ENCODE data around the gene LRP3. TPM values are rescaled to one million over a fixed set of nuclear protein-coding genes. Genes with fewer than 3 reads are reported as not detected.
"Not testable (repeated sequence)": the region's sequence is repeated elsewhere in the genome, so short reads cannot be mapped to it uniquely, and the experiment has no call there.

The LRP3 gene
- polyA plus RNA-seq, 3 donors, result 1.4 to 11.9 (median 4.1) TPM

- Histone ChIP-seq H3K79me2 (ENCODE audit: insufficient read depth, low read length) (no peaks in the 10 kb centered on the region), H3K27ac (ENCODE audit: low read depth in 1 of 2, low read length in 2 of 2) (peak overlapping the region in 1 of 2 donors; percentile 70), H3K9me3 (replicated peaks in 1 of 2; ENCODE audit: control insufficient read depth in 1 of 2, insufficient read depth in 1 of 2, low read length in 2 of 2) (no peaks in the 10 kb centered on the region), H2AFZ (ENCODE audit: insufficient read depth, low read depth, low read length, poor library complexity, severe bottlenecking) (no peak overlapping the region), H3K4me1 (ENCODE audit: control insufficient read depth in 1 of 2, insufficient read depth in 2 of 2, low read length in 2 of 2) (peaks cover 45 to 48% of the 10 kb centered on the region in 2 donors), H3K4me3 (replicated peaks in 1 of 3; ENCODE audit: low read depth in 2 of 3, low read length in 3 of 3) (peak overlapping the region in 1 of 3 experiments; percentile 74), H3K4me2 (replicated peaks; ENCODE audit: extremely low read depth, low read length, poor library complexity, severe bottlenecking) (peak overlapping the region; percentile 84), H4K20me1 (ENCODE audit: insufficient read depth, low read length) (no peaks in the 10 kb centered on the region), H3K36me3 (replicated peaks in 1 of 2; ENCODE audit: control insufficient read depth in 1 of 2, insufficient read depth in 2 of 2, low read length in 2 of 2) (no peaks in the 10 kb centered on the region), H3K27me3 (ENCODE audit: control insufficient read depth in 2 of 2, insufficient read depth in 2 of 2, low read length in 2 of 2) (no peaks in the 10 kb centered on the region), H3K9ac (ENCODE audit: insufficient read depth, low read length, poor library complexity, severe bottlenecking) (no peak overlapping the region)
- TF ChIP-seq CTCF (IDR thresholded peaks at IDR 0.05), result no peak
- H3K9me3 Mint-ChIP-seq, result no peaks in the 10 kb centered on the region
- H3K27me3 Mint-ChIP-seq (ENCODE audit: low read depth in 3 of 3), result peaks cover 0 to 3% (median 2%) of the 10 kb centered on the region in 3 donors
- peaks cover 51% of the 10 kb centered on the region for H3K4me1 Mint-ChIP-seq
- intact Hi-C loops (cut with micrococcal nuclease), result loop anchor here in 1 of 2 donors (10.0 kb wide), 1 partner anchor 602 kb away; the partner anchor contains the start of gene PDCD5
- H3K27ac Mint-ChIP-seq, result peak overlapping the region in 4 of 7 donors; percentile 64 to 87 (median 70)
- H3K4me3 Mint-ChIP-seq, result peak overlapping the region; percentile 60 to 80
- WGBS (ENCODE audit: insufficient coverage), result 19% methylated on average over 4 of the region's 8 CpGs
- peak in 1 of 3 donors; percentile 21 for DNase-seq
- H3K36me3 Mint-ChIP-seq, result no peaks in the 10 kb centered on the region
Observed at GRCh38 chr19:33187183-33187540, 7.0 kb upstream of the LRP3 start.

- no peaks in the 10 kb centered on the region for H3K79me2 ChIP-seq (ENCODE audit: insufficient read depth, low read length)
- H3K36me3 ChIP-seq (replicated peaks in 1 of 2; ENCODE audit: control insufficient read depth in 1 of 2, insufficient read depth in 2 of 2, low read length in 2 of 2), result no peaks in the 10 kb centered on the region
- no peak overlapping the region for H3K4me2 ChIP-seq (replicated peaks; ENCODE audit: extremely low read depth, low read length, poor library complexity, severe bottlenecking)
- H3K27ac ChIP-seq (ENCODE audit: low read depth in 1 of 2, low read length in 2 of 2), result no peak overlapping the region
- no peak overlapping the region for H3K4me3 ChIP-seq (replicated peaks in 1 of 3; ENCODE audit: low read depth in 2 of 3, low read length in 3 of 3)
- Mint-ChIP-seq H3K36me3 (no peaks in the 10 kb centered on the region), H3K27me3 (ENCODE audit: low read depth in 3 of 3) (peaks cover 6 to 14% (median 11%) of the 10 kb centered on the region in 3 donors), H3K9me3 (no peaks in the 10 kb centered on the region), H3K4me3 (no peak overlapping the region), H3K4me1 (peaks cover 57% of the 10 kb centered on the region), H3K27ac (peak overlapping the region in 1 of 7 donors; percentile 8)
- H3K27me3 ChIP-seq (ENCODE audit: control insufficient read depth in 2 of 2, insufficient read depth in 2 of 2, low read length in 2 of 2), result no peaks in the 10 kb centered on the region
- H2AFZ ChIP-seq (ENCODE audit: insufficient read depth, low read depth, low read length, poor library complexity, severe bottlenecking), result no peak overlapping the region
- intact Hi-C loops (cut with micrococcal nuclease), result loop anchor here in 1 of 2 donors (10.0 kb wide), 1 partner anchor 605 kb away; the partner anchor contains the start of gene PDCD5
- no peak overlapping the region for H3K9ac ChIP-seq (ENCODE audit: insufficient read depth, low read length, poor library complexity, severe bottlenecking)
- no peaks in the 10 kb centered on the region for H3K9me3 ChIP-seq (replicated peaks in 1 of 2; ENCODE audit: control insufficient read depth in 1 of 2, insufficient read depth in 1 of 2, low read length in 2 of 2)
- no peaks in the 10 kb centered on the region for H4K20me1 ChIP-seq (ENCODE audit: insufficient read depth, low read length)
- TF ChIP-seq CTCF (IDR thresholded peaks at IDR 0.05), result no peak
- H3K4me1 ChIP-seq (ENCODE audit: control insufficient read depth in 1 of 2, insufficient read depth in 2 of 2, low read length in 2 of 2), result peaks cover 52 to 57% of the 10 kb centered on the region in 2 donors
- DNase-seq, result no peak
- no CpG with 5 or more reads among the region's 1 CpG for WGBS (ENCODE audit: insufficient coverage)
Observed at GRCh38 chr19:33189453-33189852, 4.7 kb upstream of the LRP3 start.

GRCh38 chr19:33191092-33191491 is 3.0 kb upstream of the LRP3 start:
- H3K4me1 ChIP-seq (ENCODE audit: control insufficient read depth in 1 of 2, insufficient read depth in 2 of 2, low read length in 2 of 2), result peaks cover 52 to 58% of the 10 kb centered on the region in 2 donors
- H3K9ac ChIP-seq (ENCODE audit: insufficient read depth, low read length, poor library complexity, severe bottlenecking); H3K9me3 ChIP-seq (replicated peaks in 1 of 2; ENCODE audit: control insufficient read depth in 1 of 2, insufficient read depth in 1 of 2, low read length in 2 of 2); H3K27me3 ChIP-seq (ENCODE audit: control insufficient read depth in 2 of 2, insufficient read depth in 2 of 2, low read length in 2 of 2); H3K36me3 Mint-ChIP-seq; H2AFZ ChIP-seq (ENCODE audit: insufficient read depth, low read depth, low read length, poor library complexity, severe bottlenecking); H3K27ac ChIP-seq (ENCODE audit: low read depth in 1 of 2, low read length in 2 of 2); H4K20me1 ChIP-seq (ENCODE audit: insufficient read depth, low read length); DNase-seq; H3K4me3 ChIP-seq (replicated peaks in 1 of 3; ENCODE audit: low read depth in 2 of 3, low read length in 3 of 3); H3K9me3 Mint-ChIP-seq; H3K27ac Mint-ChIP-seq; H3K4me2 ChIP-seq (replicated peaks; ENCODE audit: extremely low read depth, low read length, poor library complexity, severe bottlenecking); intact Hi-C loops (cut with micrococcal nuclease); H3K36me3 ChIP-seq (replicated peaks in 1 of 2; ENCODE audit: control insufficient read depth in 1 of 2, insufficient read depth in 2 of 2, low read length in 2 of 2): not testable (repeated sequence)
- Mint-ChIP-seq H3K27me3 (ENCODE audit: low read depth in 3 of 3) (peaks cover 7 to 19% (median 11%) of the 10 kb centered on the region in 3 donors), H3K4me1 (peaks cover 54% of the 10 kb centered on the region), H3K4me3 (peak overlapping the region in 1 of 2 donors; percentile 9)
- 85% methylated on average over 4 of the region's 4 CpGs for WGBS (ENCODE audit: insufficient coverage)
- peaks cover 14% of the 10 kb centered on the region for H3K79me2 ChIP-seq (ENCODE audit: insufficient read depth, low read length)

Measured in CD14-positive monocyte (primary cell).